Measurements from ENCODE around the gene KRTCAP2.

The KRTCAP2 gene

DNA sequence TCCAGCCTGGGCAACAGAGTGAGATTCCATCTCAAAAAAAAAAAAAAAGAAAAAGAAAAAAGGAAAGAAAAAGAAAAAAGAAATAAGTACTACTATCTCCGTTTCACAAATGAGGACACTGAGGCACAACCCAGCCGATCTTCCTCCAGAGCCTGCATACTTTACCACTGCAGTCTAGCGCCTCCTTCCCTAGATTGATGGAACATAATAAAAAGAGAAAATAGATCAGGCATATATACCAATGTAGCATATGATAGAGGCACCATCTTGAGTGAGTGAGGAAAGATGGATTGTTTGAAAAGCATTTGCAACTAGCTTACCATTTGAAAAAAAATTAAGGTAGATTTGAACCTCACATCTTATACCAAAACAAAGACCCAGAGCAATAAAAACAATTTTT, 27.6 kb downstream of the KRTCAP2 start:
- no peak for TF ChIP-seq ZFX (IDR thresholded peaks at IDR 0.05)
- TF ChIP-seq, protein P1, sequence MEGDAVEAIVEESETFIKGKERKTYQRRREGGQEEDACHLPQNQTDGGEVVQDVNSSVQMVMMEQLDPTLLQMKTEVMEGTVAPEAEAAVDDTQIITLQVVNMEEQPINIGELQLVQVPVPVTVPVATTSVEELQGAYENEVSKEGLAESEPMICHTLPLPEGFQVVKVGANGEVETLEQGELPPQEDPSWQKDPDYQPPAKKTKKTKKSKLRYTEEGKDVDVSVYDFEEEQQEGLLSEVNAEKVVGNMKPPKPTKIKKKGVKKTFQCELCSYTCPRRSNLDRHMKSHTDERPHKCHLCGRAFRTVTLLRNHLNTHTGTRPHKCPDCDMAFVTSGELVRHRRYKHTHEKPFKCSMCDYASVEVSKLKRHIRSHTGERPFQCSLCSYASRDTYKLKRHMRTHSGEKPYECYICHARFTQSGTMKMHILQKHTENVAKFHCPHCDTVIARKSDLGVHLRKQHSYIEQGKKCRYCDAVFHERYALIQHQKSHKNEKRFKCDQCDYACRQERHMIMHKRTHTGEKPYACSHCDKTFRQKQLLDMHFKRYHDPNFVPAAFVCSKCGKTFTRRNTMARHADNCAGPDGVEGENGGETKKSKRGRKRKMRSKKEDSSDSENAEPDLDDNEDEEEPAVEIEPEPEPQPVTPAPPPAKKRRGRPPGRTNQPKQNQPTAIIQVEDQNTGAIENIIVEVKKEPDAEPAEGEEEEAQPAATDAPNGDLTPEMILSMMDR (conservative IDR thresholded peaks at IDR 0.05): no peak
- H3K27ac ChIP-seq: no peak overlapping the region

DNA sequence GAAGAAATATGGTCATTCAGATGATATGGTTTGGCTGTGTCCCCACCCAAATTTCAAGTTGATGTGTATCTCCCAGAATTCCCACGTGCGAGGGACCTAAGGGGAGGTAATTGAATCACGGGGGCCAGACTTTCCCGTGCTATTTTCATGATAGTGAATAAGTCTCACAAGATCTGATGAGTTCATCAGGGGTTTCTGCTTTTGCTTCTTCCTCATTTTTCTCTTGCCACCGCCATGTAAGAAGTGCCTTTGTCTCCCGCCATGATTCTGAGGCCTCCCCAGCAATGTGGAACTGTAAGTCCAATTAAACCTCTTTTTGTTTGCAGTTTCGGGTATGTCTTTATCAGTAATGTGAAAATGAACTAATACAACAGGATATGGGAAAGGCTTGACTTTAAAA, 31.4 kb downstream of the KRTCAP2 start:
- TF ChIP-seq ZFX (IDR thresholded peaks at IDR 0.05): no peak
- TF ChIP-seq, protein P1 (conservative IDR thresholded peaks at IDR 0.05): no peak
- no peak overlapping the region for H3K27ac ChIP-seq

DNA sequence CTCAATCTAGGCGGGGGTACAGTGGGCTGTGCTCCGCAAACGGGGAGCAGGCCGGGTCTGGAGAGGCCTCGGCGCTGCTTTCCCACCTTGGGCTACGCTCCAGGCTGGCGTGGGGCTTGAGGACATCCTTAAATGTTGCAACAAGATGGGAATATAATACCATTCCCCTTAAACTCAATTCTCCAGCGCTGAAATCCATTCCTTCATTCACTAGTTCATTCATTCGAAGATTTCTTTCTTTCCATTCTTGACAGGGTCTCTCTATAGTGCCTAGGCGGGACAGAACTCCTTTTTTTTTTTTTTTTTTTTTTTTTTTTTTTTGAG, 32.5 kb downstream of the KRTCAP2 start:
- peak overlapping the region; percentile 84 for H3K27ac ChIP-seq
- no peak for TF ChIP-seq ZFX (IDR thresholded peaks at IDR 0.05)
- TF ChIP-seq, protein P1 (conservative IDR thresholded peaks at IDR 0.05): no peak

DNA sequence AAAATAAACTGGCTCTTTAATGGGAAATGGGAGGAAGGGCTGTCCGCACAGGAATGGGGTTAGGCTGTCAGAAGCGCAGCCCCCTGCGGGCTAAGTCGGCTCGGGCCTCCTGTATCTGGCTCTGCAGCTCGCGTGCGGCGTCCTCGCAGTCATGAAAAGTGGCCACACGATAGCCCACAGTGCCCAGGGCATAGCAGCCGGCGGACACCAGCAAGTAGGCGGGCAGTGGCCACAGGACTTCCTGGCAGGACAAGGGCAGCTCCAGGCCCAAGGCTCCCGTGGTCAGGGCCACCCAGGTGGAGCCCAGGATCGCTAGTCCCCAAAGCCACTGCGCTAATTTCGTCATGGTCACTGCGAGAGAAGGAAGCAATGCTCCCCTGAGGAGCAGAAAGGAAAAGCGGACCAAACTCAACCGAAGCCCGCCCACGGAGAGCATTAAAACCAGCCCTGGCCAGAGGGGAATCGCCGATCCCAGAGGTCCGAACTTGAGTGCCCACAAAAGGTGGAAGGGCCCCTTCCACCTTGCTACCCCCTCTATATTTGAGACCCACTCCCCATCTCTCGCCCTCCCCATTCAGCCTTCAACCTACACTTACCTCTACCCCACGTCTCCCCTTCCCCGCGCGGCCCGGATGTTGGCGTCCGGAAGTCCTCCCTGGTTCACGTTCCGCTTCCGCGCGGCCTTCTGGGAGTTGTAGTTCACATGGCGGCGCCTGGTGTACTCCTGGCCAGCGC, 33.0 kb downstream of the KRTCAP2 start, which contains the start of gene DPM3:
TSS of gene DPM3 (minus strand) at position 637 of the 735 bp plus-strand sequence. CDS start at position 346, 291 bp downstream.
- TF ChIP-seq, protein P1 (conservative IDR thresholded peaks at IDR 0.05): no peak
- TF ChIP-seq ZFX (IDR thresholded peaks at IDR 0.05): peak; percentile 38; the same call in 1 of the 2 replicates
- peak within 1 kb of the TSS; percentile 84 for H3K27ac ChIP-seq

DNA sequence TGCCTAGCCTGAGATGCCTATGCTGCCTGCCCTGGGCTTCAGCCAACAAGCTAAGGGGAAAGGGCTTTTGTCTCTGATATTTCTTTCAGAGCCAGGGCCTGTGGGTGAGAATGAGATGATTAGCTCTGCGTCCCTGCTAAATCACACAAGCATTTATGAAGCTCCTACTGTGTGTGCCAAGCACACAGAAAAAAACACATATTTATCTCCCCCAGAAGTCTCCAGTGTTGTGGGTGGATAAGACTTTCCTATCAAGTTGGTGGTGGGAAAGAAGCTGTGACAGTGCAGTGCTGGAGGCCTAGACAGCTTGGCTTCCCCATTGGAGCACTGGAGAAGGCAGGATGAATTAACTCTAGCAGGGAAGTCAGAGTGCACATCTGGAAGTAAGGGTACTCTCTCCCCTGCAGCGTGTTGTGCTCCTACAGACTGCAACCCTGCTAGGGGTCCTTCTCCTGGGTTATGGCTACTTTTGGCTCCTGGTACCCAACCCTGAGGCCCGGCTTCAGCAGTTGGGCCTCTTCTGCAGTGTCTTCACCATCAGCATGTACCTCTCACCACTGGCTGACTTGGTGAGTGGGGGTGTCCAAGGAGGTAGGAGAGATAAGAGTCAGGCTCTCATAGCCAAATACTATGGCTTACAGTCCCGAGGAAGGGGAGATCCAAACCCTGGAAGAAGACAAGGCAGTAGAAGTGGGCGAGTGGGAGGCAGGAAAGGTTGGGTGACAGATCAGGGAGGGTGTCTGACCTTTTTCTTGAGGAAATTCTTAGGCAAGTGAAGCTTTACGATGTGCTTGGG, 35.8 kb downstream of the KRTCAP2 start:
- TF ChIP-seq, protein P1 (conservative IDR thresholded peaks at IDR 0.05): no peak
- no peak for TF ChIP-seq ZFX (IDR thresholded peaks at IDR 0.05)
- peak overlapping the region; percentile 95 for H3K27ac ChIP-seq

DNA sequence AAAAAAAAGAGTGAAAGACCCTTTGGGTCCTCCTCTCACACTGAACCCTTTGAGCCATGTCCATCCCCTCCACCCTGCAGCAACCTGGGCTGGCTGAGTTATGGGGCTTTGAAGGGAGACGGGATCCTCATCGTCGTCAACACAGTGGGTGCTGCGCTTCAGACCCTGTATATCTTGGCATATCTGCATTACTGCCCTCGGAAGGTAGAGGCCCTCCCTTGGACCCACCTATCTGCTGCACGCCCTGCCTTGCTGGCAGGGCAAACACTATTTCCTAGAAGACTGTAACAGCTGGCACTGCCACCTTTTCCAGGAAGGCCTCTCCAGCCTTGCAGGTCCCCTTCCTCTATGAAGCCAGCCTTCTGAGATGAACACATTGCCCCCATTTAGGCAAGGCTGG, 36.4 kb downstream of the KRTCAP2 start:
- TF ChIP-seq, protein P1 (conservative IDR thresholded peaks at IDR 0.05): no peak
- TF ChIP-seq ZFX (IDR thresholded peaks at IDR 0.05): no peak
- H3K27ac ChIP-seq: peak overlapping the region; percentile 95

DNA sequence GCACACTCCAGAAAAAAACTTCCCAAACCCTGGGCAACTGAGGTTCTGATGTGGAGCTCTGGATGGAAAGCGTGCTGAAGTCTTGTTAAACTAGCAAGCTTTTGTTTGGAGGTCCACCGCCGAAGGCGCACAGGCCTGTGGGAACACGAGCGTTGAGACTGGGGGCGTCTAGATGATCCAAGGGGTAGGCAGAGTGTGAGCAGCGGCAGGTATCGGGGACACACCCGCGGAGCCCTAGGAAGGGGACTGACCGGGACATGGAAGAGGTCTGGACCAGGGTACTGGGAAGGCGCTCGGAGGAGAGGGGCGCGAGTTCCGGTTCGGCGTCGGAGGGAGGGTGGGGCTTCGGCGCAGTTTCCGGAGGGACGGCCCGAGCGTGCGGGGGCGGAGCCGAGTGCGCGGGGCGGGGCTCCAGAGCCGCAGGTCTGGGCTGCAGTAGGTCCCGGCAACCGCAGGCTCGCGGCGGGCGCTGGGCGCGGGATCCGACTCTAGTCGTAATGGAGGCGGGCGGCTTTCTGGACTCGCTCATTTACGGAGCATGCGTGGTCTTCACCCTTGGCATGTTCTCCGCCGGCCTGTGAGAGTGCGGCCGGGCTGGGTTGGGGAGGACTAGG, 37.6 kb downstream of the KRTCAP2 start, which contains the start of gene SLC50A1:
TSS of gene SLC50A1 (plus strand) at position 438 of the 614 bp plus-strand sequence. CDS start at position 498, 60 bp downstream.
- no peak for TF ChIP-seq ZFX (IDR thresholded peaks at IDR 0.05)

More for the DNA sequence above, 37.6 kb downstream of the KRTCAP2 start, which contains the start of gene SLC50A1:
- H3K27ac ChIP-seq: peak within 1 kb of the TSS; percentile 95

Data from C4-2B (cell line).